Posterior vena cava (tissue), 2 donors: ENCODE results near the gene ADCY7. TPM values are rescaled to one million over a fixed set of nuclear protein-coding genes. Genes with fewer than 3 reads are reported as not detected.
A peak's percentile ranks its signal among the peaks of the same experiment; 100 is the strongest.

Source experiments
- DNase-seq: peaks from one replicate; pipeline ENCODE4 v3.0.0-alpha.2; 2020; ENCODE audit warnings: low spot score
- intact Hi-C, 2 donors: fragments of 100-400 bp; cut with DNase I; formaldehyde crosslinking; loops; one replicate each; pipeline versions ENCODE4 v1.14.1 to v1.14.2; 2022 to 2023
- total RNA-seq, 2 donors: library from RNA; stranded (reverse); fragmentation: NEBNext Ultra II Directional; extraction: Animal tissue kit (Norgen Biotek cat#: 25700); gene quantifications; one replicate each; pipeline ENCODE4 v1.2.1, GENCODE V29; 2021
- donor health status: DM: yes; HTN: yes; CAD: no.
- donor health status: DM: yes; HTN: yes; CAD: no.

The ADCY7 gene
- total RNA-seq, 2 donors from 2014 or later, result 31.3 to 50.2 TPM

DNA sequence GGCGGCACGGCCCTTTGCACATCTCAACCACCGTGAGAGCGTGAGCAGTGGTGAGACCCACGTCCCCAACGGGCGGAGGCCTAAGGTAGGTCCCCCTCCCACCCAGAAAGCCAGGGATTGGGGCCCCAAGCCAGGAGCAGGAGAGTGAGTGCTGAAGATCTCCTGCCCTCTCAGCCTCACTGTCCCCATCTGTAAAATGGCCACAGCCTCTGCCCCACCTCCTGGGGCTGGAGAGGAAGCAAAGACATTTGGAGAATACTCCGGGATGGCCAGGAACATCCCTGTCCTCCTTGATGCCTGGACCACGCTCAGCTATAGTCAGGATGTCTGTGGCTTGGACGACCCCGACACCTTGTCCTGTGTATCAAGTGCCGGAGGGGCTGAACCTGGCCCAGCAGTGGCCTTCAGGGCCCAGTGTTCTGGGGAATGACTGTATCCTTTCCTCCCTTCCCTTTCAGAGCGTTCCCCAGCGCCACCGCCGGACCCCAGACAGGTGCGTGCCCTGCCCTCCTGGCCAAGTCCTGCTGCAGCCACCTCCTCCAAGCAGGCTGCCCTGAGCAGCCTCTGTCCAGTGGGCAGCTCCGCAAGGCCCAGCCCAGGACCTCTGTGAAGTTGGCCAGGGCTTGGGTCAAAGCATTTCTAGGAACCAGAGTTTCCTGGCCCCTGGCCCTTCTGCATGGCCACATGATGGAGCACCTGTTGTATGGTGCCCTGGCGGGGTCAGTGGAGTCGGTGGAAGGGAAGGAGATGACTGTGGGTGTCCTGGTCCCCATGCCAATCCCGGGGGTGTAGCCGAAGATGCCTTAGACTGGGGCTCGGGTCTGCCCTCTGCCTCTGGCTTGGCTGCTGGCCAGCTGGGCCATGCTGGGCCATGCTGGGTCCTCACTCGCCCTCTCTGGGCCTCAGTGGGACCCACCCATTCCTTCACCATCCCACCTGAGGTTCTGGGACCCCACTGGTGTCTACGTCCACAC lies 38.4 kb downstream of the ADCY7 start:
- DNase-seq, result peak; percentile 76
- intact Hi-C loops, result no loop called here

DNA sequence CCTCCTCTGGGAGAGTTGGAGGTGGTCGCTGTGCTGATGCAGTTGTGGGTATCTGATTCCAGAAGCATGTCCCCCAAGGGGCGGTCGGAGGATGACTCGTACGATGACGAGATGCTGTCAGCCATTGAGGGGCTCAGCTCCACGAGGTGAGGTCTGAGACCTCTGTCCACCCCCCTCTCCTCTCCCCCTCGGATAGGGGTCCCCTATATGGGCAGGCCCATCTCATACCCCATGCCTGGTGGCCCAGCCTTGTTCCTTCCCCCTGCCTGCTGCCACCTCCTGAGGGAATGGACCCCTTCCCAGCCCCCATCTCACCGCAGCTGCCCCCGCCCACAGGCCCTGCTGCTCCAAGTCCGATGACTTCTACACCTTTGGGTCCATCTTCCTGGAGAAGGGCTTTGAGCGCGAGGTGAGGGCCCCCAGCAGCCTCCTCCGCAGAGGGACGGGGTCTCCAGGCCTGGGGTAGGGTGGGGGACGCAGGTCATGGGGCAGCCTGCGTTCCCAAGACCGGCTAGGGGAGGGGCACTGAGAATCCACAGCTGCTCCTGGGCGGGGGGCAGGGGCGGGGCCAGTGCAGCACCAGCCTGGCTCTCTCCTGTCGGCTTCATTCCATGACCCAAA lies 39.2 kb downstream of the ADCY7 start:
- peak; percentile 82 for DNase-seq
- intact Hi-C loops, result no loop called here

DNA sequence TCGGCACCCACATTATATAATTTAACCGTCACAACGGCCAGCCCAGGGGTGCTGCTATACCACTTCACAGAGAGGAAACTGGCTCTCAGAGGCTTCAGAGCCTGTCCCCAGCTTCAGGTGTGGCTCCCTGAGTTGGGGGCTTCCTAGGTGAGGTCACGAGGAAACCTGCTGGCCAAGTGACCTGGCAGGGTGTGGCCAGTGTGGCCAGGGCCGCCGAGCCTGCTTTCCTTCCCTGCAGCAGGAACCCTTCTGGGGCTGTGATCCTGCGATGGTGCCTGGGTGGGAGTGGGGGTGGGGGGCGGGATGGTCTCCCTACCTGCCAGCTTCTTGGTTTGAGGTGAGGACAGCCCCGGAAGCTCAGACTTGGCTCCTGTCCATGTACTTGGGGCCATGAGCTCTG lies 39.9 kb downstream of the ADCY7 start:
- DNase-seq, result peak; percentile 65
- intact Hi-C loops, result no loop called here

DNA sequence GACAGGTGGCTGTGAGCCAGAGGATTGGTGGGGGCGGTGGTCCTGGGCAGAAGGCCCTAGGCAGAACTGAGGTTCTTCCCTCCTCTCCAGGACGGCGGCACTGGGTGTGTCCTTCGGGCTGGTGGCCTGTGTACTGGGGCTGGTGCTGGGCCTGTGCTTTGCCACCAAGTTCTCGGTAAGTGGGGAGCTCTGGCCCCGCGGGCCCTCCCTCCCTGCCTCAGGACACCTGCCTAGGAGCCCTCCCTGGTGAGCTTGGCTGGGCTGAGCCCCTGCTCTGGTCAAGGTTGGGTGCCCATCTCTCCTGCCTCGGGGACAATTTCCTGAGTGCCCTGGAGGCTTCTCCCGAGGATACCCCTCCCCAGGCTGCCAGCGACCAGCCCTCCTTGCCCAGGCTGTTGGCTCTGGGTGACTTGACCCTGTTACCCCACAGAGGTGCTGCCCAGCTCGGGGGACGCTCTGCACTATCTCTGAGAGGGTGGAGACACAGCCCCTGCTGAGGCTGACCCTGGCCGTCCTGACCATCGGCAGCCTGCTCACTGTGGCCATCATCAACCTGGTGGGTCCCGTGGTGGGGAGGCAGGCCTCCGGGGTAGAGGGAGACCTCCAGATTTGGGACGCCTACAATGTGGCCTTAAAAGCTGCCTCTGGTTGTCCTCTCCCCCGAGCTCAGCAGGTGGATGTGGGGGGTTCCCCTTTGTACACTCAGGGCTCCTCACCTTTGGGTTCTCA lies 42.0 kb downstream of the ADCY7 start:
- intact Hi-C loops, result no loop called here
- DNase-seq, result peak; percentile 74

DNA sequence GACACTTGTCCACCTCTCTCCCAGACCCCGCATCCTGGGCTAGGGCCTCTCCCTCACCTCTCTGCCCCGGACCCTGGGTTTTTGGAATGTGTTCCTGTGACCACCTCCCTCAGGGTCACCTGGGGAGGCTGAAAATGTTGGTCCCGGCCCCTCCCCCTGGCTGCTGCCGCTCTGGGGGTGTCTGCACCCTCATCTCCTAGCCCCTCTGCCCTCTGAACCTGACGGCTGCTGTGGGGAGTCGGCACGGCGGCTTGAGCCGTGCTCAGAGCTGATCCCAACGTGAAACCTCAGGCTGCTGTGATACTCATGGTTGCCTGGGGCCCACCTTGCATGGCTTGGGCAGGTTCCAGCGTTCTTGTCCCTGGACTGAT lies 42.8 kb downstream of the ADCY7 start:
- DNase-seq, result no peak
- intact Hi-C loops, result no loop called here

DNA sequence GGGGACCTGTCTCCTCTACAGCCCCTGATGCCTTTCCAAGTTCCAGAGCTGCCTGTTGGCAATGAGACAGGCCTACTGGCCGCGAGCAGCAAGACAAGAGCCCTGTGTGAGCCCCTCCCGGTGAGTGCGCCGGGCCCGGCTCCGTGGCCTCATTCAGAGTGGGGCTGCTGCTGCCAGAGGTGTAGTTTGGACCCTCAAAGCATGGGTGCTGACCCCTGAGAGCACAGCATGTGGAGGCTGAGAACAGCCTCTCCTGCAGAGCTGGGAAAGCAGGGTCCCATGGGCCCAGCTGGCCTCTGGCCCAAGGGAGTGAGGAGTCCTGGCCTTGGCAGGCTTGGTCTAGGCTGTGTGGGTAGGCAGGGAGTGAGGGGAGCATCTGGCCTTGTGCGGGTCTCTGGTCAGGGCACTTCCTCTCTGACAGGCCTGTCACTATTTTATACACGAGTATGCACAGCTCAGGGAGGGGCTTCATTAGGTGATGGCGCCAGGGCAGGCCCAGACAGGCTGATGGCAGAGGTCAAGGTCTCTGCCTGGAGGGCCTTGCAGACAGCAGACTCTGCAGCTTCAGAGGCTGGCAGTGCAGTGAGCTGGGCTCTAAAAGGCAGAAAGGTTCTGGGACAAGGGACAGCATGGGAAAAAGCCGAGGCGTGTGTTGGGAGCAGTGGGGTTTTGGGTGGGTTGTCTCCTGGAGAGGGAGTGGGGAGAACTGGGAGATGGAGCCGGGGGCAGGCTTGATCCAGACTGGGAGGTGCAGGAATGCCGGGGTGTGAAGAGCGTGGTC lies 43.4 kb downstream of the ADCY7 start:
- peak; percentile 76 for DNase-seq
- intact Hi-C loops, result no loop called here

DNA sequence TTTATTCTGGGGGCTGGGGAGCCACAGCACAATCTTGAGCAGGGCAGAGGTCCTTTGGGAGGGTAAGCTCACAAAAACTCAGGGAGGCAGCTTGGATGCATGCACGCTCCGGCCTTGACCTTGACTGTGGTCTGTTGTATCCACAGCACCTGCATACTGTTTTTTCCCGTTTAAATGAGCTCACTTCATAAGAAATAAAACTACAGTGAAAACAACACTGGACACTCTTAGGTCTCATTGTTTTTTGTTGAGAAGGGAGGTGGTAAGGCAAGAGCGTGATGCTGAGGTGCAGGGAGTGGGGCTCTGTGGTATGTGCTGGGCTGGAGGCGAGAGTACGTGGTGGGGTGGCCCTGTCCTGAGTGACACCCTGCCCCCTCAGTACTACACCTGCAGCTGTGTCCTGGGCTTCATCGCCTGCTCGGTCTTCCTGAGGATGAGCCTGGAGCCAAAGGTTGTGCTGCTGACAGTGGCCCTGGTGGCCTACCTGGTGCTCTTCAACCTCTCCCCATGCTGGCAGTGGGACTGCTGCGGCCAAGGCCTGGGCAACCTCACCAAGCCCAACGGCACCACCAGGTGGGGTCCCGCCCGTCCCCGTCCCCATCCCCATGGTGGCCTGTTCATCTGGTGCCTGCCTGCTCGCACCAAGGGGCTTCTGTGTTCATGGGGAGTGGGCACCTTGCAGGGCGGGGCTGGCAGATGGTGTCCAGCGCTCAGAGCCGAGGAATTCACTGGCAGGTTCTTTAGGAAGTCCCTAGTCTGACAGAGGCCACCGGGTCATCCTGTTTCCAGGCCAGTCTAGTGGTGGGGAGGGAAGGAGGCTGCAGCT lies 44.2 kb downstream of the ADCY7 start:
- DNase-seq, result peak; percentile 77

DNA sequence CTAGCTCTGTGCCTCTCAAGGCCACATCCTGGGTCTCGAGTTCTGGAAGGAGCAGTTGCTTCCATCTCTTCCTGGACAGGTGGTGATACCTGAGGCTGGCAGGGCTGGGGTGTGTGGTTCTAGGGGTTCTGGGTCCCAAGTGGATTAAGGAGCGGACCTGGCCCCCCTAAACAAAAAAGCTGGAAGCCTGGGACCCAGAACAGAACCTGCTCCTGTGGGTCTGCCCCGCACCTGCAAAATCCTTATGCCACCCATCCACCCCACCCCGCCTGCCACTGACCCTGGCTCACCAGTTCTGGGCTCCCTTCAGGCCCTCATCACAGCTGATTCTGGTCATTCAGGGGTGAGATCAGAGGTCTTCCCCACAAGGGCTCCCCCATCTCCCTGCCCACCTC lies 44.8 kb downstream of the ADCY7 start:
- no peak for DNase-seq
- intact Hi-C loops, result no loop called here

More for the DNA sequence above, 44.2 kb downstream of the ADCY7 start:
- intact Hi-C loops, result no loop called here

DNA sequence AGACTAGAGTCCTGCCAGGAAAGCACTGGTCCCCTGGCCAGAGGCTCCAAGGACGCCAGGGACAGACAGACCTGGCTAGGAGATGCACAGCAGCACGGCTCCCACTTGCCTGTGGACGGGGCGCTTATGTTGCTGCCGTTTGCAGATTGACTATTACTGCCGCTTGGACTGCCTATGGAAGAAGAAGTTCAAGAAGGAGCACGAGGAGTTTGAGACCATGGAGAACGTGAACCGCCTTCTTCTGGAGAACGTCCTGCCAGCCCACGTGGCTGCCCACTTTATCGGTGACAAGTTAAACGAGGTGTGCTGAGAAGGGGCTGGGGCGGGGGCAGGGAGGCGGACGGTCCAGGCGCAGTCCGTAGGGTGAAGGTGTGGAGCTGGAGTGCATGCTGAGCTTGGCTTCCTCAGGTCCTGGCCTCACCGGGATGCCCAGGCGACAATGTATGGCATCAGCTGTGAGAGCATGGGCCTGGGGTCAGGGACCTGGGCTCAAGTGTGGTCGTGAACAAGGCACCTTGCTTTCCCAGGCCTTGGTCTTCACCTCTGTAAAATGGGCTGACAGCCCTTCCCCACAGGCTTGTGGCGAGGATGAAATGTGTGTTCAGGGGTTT lies 45.6 kb downstream of the ADCY7 start:
- intact Hi-C loops, result no loop called here
- peak; percentile 72 for DNase-seq

DNA sequence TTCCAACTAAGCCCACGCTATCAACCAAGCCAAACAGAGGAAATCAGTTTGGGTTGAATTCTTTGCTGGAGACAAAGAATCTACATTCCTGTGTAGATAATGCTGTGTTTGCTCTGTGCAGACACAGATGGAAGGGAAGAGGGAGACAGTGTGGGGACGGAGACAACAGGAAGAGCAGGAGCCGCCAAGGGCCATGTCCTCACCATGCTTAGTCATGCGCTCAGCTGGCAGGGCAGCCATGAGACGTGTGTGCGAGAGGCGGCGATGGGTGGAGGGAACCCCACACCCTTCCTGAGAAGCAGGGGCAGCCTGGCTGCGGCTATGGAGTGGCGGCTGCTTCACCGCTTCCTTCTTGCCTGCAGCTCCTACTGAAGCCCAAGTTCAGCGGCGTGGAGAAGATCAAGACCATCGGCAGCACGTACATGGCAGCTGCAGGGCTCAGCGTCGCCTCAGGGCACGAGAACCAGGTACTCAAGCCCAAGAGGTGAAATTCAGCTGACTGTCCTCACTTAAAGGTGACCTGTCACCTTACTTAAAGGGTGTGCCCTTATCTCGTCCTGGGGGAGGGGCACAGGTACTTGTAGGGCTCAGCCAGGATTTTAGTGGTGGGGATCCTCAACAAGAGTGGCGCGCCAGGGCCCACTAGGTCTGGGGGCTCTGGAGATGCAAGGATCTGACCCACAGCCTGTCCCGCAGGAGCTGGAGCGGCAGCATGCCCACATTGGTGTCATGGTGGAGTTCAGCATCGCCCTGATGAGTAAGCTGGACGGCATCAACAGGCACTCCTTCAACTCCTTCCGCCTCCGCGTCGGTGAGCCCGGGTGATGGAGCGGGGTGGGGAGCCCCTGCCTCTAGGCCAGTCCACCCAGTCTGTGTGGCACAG lies 47.5 kb downstream of the ADCY7 start:
- DNase-seq, result peak; percentile 96

DNA sequence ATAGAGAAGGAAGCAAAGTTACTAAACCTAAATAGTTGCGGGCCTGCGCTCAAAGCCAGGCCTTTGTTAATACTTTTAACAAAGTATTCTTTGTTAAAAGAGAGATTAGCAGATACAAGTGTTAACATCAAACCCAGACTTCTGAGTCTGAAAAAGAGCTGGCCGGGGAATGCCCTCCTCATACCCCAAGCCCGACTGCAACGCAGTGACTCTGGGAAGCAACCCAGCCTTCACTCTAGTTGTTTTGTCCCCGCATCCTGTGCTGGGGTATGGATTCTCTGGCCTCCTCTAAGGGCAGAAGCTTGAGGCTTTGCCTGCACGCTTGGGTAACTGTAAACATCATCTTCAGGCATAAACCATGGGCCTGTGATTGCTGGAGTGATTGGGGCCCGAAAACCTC lies 48.3 kb downstream of the ADCY7 start:
- intact Hi-C loops, result no loop called here
- DNase-seq, result no peak

More for the DNA sequence above, 47.5 kb downstream of the ADCY7 start:
- intact Hi-C loops, result no loop called here

DNA sequence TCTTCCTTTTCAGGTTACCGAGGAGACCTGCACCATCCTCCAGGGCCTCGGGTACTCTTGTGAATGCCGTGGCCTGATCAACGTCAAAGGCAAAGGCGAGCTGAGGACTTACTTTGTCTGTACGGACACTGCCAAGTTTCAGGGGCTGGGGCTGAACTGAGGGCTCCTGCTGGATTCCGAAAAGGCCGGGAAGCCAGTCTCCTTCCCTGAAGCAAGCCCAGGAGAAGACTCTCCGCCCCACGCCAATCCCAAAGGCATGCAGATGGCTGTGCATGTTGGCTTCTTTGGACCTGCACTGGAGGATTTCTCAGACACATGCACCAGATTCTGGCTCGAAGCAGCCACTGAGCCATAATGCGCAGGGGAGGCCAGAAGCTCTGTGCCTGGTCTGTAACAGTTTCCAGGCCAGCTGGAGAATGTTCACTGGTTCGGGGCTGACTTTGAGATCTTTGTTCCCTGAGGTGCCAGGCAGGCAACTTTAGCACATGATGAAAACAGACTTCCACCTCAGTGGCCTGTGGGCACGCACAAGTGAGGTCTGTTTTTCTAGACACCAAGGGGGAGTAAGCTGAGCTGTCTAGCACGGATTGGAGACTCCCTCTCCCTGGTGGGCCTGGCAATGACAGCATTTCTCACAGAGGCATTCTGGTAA lies 49.1 kb downstream of the ADCY7 start:
- intact Hi-C loops, result no loop called here
- peak; percentile 83 for DNase-seq

DNA sequence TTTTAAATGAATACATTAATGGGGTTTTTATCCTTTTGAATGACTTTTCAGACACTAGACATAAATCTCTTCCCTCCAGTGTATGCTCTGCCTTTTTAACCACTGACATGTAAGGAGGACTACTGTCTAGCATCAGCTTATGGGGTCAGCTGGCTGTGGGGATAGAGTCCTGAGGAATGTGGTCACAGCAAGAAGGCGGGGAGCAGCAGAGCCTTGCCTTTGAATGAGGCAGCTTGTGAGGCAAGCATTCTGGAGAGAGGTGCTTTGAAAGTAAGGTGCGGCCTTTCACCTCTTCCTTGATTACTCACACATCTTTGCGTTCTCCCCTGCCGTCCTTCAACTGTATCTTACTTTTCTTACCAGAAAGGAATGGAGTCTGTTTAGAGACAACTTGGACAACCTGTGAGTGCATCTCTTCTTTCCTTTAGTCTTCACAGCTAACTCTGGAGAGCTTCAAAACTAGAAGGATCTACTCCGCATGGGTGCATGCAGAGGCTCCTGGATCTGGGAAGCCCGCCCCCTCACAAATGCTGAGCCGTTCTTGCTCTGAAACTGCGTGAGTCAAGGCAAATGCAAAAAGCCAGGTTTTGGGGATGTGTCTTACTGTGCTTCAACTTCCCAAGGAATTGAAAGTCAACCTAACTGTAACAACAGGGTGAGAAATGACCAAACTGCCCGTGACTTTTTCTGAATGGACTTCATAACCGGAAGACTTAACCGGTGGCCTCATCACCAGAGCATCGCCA lies 49.9 kb downstream of the ADCY7 start:
- DNase-seq, result no peak
- intact Hi-C loops, result no loop called here

DNA sequence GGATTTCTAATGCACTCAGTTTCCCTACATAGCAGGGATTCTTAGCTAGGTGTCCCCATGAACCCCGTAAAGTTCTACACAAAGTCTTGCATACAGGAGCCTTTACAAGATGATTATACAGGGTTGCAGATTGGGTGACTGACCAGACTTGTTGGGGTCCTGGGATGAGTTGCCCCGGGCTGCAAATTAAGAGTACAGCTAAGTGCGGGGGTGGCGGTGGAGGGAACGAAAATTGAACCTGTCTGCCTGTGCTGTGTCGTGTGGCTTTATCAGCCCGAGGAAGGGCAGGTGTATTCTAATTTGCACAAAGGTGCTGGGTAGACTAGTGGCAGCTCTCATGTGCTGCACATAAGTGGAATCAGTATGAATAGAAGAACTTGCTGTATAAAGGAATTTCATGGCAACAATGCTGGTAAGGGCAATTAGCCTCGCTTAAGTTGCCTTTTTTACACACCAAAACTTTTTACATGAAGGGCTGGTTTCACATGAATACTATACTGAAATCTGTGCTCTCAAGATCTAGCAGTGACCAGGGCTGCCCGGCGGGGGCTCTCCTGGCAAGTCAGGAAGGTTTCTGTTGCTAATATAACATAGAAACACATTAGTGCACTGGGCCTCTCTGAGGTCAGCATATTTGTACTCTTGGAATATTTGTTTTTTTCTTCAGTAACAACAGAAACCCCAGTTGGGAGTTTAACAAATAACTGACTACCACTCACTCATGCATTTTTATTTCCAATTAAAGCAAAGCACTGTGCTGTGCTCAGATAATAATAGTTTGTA lies 50.7 kb downstream of the ADCY7 start:
- intact Hi-C loops, result no loop called here
- DNase-seq, result no peak
